Stomach (tissue), 4 donors: ENCODE data around the gene PLXNA2.

Source experiments
- CTCF ChIP-seq, 7 experiments: fragments of 450-650 bp in 4 of 7; fragments of 200-600 bp in 3 of 7; sonication (generic) in 3 of 7; IDR thresholded peaks; one replicate each; pipeline ENCODE4 v1.5.1; 2016 to 2019; ENCODE audit warnings: antibody characterized with exemption in 7 of 7, control low read depth in 2 of 7, mild to moderate bottlenecking in 1 of 7
- POLR2A ChIP-seq, 4 donors: fragments of 450-650 bp; IDR thresholded peaks; one replicate each; pipeline ENCODE4 v1.6.1; 2016; ENCODE audit warnings: antibody characterized with exemption in 4 of 4, control low read depth in 2 of 4, mild to moderate bottlenecking in 1 of 4, moderate library complexity in 1 of 4
- POLR2AphosphoS5 ChIP-seq, 3 donors: sonication (generic); formaldehyde crosslinking; IDR thresholded peaks; one replicate each; pipeline ENCODE4 v1.6.1; 2016; ENCODE audit warnings: antibody characterized with exemption in 3 of 3

DNA sequence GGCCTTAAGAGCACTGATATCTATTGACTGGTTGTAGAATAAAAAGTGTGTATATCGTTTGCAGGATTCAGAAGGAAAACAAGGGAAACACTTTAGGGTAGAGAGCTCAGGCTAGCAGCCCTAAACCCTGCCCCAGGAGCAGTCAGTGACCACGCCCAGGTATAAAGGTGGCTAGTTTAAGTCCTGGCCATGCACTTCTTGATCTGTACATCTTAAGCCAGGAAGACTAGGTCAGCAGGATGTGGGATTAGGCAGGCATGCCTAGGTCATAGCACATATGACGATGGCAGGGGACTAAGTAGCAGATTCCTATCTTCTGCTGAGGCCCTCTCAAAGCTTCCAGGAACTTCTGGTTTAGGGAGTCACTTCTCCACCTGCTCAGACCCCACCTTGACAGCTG is 175.3 kb downstream of the PLXNA2 start:
- TF ChIP-seq CTCF (IDR thresholded peaks at IDR 0.05) (no peak), POLR2A (IDR thresholded peaks at IDR 0.05) (no peak), POLR2AphosphoS5 (IDR thresholded peaks at IDR 0.05) (no peak)
